ENCODE data around the gene AURKA.
"Not testable (repeated sequence)": the region's sequence is repeated elsewhere in the genome, so short reads cannot be mapped to it uniquely, and the experiment has no call there.

Gene AURKA

GRCh38 chr20:56360133-56360907 lies 31.7 kb downstream of the AURKA start:
- in situ Hi-C loops (cut with MboI; ENCODE audit: low sequenced_read_pairs): no loop called here

GRCh38 chr20:56359212-56360132 lies 32.5 kb downstream of the AURKA start:
- in situ Hi-C loops (cut with MboI; ENCODE audit: low sequenced_read_pairs): no loop called here

- in situ Hi-C loops (cut with MboI; ENCODE audit: low sequenced_read_pairs): no loop called here
Observed at GRCh38 chr20:56358600-56359211, 33.3 kb downstream of the AURKA start, which contains the start of gene FAM210B. TSS of gene FAM210B (plus strand) at chr20:56358974. CDS start at chr20:56359006, 32 bp downstream.

- in situ Hi-C loops (cut with MboI; ENCODE audit: low sequenced_read_pairs): no loop called here
Observed at GRCh38 chr20:56358070-56358469, 33.9 kb downstream of the AURKA start.

- in situ Hi-C loops (cut with MboI; ENCODE audit: low sequenced_read_pairs): no loop called here
Observed at GRCh38 chr20:56353356-56353755, 38.7 kb downstream of the AURKA start.

- in situ Hi-C loops (cut with MboI; ENCODE audit: low sequenced_read_pairs): no loop called here
Observed at GRCh38 chr20:56352345-56353055, 39.5 kb downstream of the AURKA start.

GRCh38 chr20:56350842-56351241 lies 41.2 kb downstream of the AURKA start:
- in situ Hi-C loops (cut with MboI; ENCODE audit: low sequenced_read_pairs): no loop called here

GRCh38 chr20:56348746-56349145 lies 43.3 kb downstream of the AURKA start:
- in situ Hi-C loops (cut with MboI; ENCODE audit: low sequenced_read_pairs): no loop called here

GRCh38 chr20:56348305-56348693 lies 43.7 kb downstream of the AURKA start:
- in situ Hi-C loops (cut with MboI; ENCODE audit: low sequenced_read_pairs): no loop called here

GRCh38 chr20:56347628-56348304 lies 44.2 kb downstream of the AURKA start:
- in situ Hi-C loops (cut with MboI; ENCODE audit: low sequenced_read_pairs): no loop called here

GRCh38 chr20:56345911-56346310 lies 46.1 kb downstream of the AURKA start:
- in situ Hi-C loops (cut with MboI; ENCODE audit: low sequenced_read_pairs): no loop called here

- in situ Hi-C loops (cut with MboI; ENCODE audit: low sequenced_read_pairs): no loop called here
Observed at GRCh38 chr20:56343861-56344381, 48.1 kb downstream of the AURKA start.

GRCh38 chr20:56342783-56343182 lies 49.2 kb downstream of the AURKA start:
- in situ Hi-C loops (cut with MboI; ENCODE audit: low sequenced_read_pairs): no loop called here

GRCh38 chr20:56336709-56337108 lies 55.3 kb downstream of the AURKA start:
- in situ Hi-C loops (cut with MboI; ENCODE audit: low sequenced_read_pairs): not testable (repeated sequence)

GRCh38 chr20:56328861-56329260 lies 63.2 kb downstream of the AURKA start:
- in situ Hi-C loops (cut with MboI; ENCODE audit: low sequenced_read_pairs): no loop called here

- in situ Hi-C loops (cut with MboI; ENCODE audit: low sequenced_read_pairs): no loop called here
Observed at GRCh38 chr20:56324806-56325205, 67.2 kb downstream of the AURKA start.

- in situ Hi-C loops (cut with MboI; ENCODE audit: low sequenced_read_pairs): no loop called here
Observed at GRCh38 chr20:56323656-56324055, 68.4 kb downstream of the AURKA start.

GRCh38 chr20:56323206-56323605 lies 68.8 kb downstream of the AURKA start:
- in situ Hi-C loops (cut with MboI; ENCODE audit: low sequenced_read_pairs): no loop called here

- in situ Hi-C loops (cut with MboI; ENCODE audit: low sequenced_read_pairs): no loop called here
Observed at GRCh38 chr20:56322681-56323080, 69.3 kb downstream of the AURKA start.

All from hTERT RPE-1 (cell line).